SJCRH30 (cell line): ENCODE measurements around the gene TMEM259. TPM values are rescaled to one million over a fixed set of nuclear protein-coding genes. Genes with fewer than 3 reads are reported as not detected.

Source experiments
- DNase-seq, 2 experiments: peaks; one replicate each; pipeline ENCODE4 v3.0.0-alpha.2; 2015 to 2020
- H3K27ac ChIP-seq: fragments of 250-450 bp; sonication (Bioruptor Pico); 2 replicates; pipeline ENCODE4 v1.5.1; 2020; ENCODE audit warnings: mild to moderate bottlenecking, moderate library complexity
- H3K27me3 ChIP-seq: fragments of 250-450 bp; sonication (Bioruptor Pico); 2 replicates; pipeline ENCODE4 v1.5.1; 2020; ENCODE audit warnings: mild to moderate bottlenecking, moderate library complexity
- H3K36me3 ChIP-seq: fragments of 250-450 bp; sonication (Bioruptor Pico); 2 replicates; pipeline ENCODE4 v1.5.1; 2020; ENCODE audit warnings: mild to moderate bottlenecking, moderate library complexity
- H3K4me1 ChIP-seq: fragments of 250-450 bp; sonication (Bioruptor Pico); 2 replicates; pipeline ENCODE4 v1.5.1; 2020; ENCODE audit warnings: mild to moderate bottlenecking, moderate library complexity
- H3K4me3 ChIP-seq: fragments of 250-450 bp; sonication (Bioruptor Pico); 2 replicates; pipeline ENCODE4 v1.5.1; 2020; ENCODE audit warnings: mild to moderate bottlenecking, moderate library complexity
- H3K9me3 ChIP-seq: fragments of 250-450 bp; sonication (Bioruptor Pico); replicated peaks from 2 replicates; pipeline ENCODE4 v1.5.1; 2020; ENCODE audit warnings: mild to moderate bottlenecking, moderate library complexity
- total RNA-seq: library from RNA; depleted of rRNA; stranded (reverse); fragments of >200 nt; shearing (Covaris generic); gene quantifications from 2 replicates; pipeline ENCODE4 v1.2.3, GENCODE V29; 2014; rRNA removed

The TMEM259 gene
- total RNA-seq, 1 experiment from 2014 or later, result 66.8 TPM

DNA sequence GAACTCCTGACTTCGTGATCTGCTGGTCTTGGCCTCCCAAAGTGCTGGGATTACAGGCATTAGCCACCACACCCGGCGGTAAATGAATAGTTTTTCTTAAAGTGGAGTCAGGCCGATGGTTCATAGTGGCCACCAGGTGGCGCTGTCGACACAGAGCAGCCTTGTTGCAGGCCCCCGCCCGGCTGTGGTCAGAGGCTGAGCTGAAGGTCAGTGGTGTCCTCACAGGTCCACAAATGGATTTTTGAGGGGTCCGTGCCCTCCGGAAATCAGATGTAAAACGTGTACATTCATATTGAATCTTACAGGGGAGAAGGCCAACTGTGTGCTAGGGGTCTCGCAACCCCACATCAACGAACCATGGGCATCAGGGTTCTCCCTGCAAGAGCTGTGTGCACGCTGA lies 50.2 kb downstream of the TMEM259 start:
- Histone ChIP-seq H3K9me3 (peaks cover 7% of the 10 kb centered on the region), H3K27me3 (no peaks in the 10 kb centered on the region), H3K4me1 (peaks cover 4% of the 10 kb centered on the region; the same call in 1 of the 2 replicates), H3K36me3 (peaks cover 55% of the 10 kb centered on the region), H3K27ac (no peak overlapping the region), H3K4me3 (no peak overlapping the region)
- no peak for DNase-seq

DNA sequence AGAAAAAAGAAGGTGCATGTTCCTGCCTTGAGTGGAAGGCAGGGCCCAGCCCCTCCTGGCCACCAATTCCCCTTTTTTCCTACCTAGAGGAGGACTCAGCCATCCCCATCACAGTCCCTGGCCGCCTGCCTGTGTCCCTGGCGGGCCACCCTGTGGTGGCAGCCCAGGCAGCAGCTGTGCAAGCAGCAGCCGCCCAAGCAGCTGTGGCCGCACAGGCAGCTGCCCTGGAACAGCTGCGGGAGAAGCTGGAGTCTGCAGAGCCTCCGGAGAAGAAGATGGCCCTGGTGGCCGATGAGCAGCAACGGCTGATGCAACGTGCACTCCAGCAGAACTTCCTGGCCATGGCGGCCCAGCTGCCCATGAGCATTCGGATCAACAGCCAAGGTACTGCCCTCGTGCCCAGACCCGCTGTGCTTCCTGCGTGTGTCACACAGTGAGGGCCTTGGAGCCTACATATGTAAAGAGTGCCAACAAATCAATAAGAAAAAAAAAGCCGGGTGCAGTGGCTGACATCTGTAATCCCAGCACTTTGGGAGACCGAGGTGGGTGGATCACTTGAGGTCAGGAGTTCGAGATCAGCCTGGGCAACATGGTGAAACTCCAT lies 54.3 kb downstream of the TMEM259 start:
- peaks cover 7% of the 10 kb centered on the region for H3K9me3 ChIP-seq
- H3K4me3 ChIP-seq, result no peak overlapping the region
- peak overlapping the region; percentile 12 for H3K27ac ChIP-seq
- H3K27me3 ChIP-seq, result no peaks in the 10 kb centered on the region
- peaks cover 19% of the 10 kb centered on the region for H3K4me1 ChIP-seq
- DNase-seq, result peak; percentile 88 to 89
- peaks cover 63% of the 10 kb centered on the region for H3K36me3 ChIP-seq

DNA sequence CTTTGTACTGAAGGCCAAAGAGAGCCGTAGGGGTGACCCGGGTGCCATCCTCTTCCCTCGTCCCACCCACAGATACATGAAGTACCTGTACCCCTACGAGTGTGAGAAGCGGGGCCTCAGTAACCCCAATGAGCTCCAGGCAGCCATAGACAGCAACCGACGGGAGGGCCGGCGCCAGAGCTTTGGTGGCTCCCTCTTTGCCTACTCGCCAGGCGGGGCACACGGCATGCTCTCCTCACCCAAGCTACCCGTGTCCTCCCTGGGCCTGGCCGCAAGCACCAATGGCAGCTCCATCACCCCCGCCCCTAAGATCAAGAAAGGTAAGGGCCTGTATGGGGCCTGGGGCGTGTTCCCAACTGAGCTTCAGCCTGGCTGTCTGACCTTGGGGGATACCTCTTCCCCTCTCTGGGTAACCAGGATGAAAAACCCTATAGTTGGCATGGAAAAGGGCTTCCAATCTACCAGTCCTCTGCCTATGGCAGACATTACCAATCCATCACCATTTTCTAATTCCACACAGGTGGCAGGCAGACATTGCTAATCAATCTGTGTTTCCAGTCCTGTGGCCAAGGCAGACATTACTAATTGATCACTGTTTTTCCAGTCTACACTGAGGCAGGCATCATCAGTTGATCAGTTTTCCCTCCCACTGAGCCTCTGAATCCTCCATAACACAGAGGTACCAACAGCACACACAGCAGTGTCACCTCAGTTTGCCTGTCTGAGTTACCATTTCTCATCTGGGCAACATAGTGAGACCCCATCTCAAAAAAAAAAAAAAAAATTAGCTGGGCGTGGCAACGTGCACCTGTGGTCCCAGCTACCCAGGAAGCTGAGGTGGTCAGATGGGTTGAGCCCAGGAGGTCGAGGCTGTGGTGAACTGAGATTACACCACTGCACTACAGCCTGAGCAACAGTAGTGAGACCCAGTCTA lies 55.9 kb downstream of the TMEM259 start:
- H3K4me1 ChIP-seq, result peaks cover 19% of the 10 kb centered on the region
- no peak overlapping the region for H3K4me3 ChIP-seq
- H3K27ac ChIP-seq, result peak overlapping the region; percentile 96
- DNase-seq, result peak; percentile 56 to 64
- H3K36me3 ChIP-seq, result peaks cover 53% of the 10 kb centered on the region
- no peaks in the 10 kb centered on the region for H3K27me3 ChIP-seq
- H3K9me3 ChIP-seq, result no peaks in the 10 kb centered on the region

- Histone ChIP-seq H3K27me3 (no peaks in the 10 kb centered on the region), H3K4me1 (peaks cover 19% of the 10 kb centered on the region), H3K36me3 (peaks cover 48% of the 10 kb centered on the region), H3K4me3 (no peak overlapping the region), H3K9me3 (no peaks in the 10 kb centered on the region), H3K27ac (peak overlapping the region; percentile 96)
- DNase-seq, result peak; percentile 57 to 58
These were observed 56.8 kb downstream of the TMEM259 start for GRCh38 chr19:964116-964520.

DNA sequence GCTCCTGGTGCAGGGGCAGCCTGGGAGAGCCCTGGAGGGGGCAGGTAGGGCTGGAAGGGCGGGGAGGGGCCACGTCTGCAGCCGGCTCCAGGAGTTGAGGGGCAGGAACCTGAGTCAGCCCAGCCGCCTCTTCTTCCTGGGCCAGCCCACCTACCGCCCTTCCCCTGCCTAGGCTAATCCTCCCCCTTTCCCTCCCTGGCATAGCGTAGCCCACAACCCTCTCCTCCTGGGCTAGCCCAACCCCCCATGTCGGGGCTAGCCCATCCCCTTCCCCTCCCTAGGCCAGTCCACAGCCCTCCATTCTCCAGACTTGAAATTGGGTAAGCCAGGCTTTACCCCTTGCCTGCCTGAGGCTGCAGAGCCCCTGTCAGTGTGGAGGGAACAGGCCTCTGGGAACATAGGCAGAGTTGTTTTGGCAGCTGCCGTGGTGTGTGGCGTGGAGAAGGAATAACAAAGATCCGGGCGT lies 57.4 kb downstream of the TMEM259 start:
- Histone ChIP-seq H3K27ac (peak overlapping the region; percentile 96), H3K27me3 (no peaks in the 10 kb centered on the region), H3K4me3 (no peak overlapping the region), H3K9me3 (no peaks in the 10 kb centered on the region), H3K36me3 (peaks cover 42% of the 10 kb centered on the region), H3K4me1 (peaks cover 19% of the 10 kb centered on the region)
- DNase-seq, result peak; percentile 94 to 95

GRCh38 chr19:962683-963400 lies 58.1 kb downstream of the TMEM259 start:
- Histone ChIP-seq H3K27ac (peak overlapping the region; percentile 96), H3K27me3 (no peaks in the 10 kb centered on the region), H3K9me3 (no peaks in the 10 kb centered on the region), H3K36me3 (peaks cover 37% of the 10 kb centered on the region), H3K4me1 (peaks cover 19% of the 10 kb centered on the region), H3K4me3 (no peak overlapping the region)
- no peak for DNase-seq

GRCh38 chr19:961866-962620 lies 58.9 kb downstream of the TMEM259 start:
- Histone ChIP-seq H3K27me3 (no peaks in the 10 kb centered on the region), H3K36me3 (peaks cover 29% of the 10 kb centered on the region), H3K4me1 (peaks cover 19% of the 10 kb centered on the region), H3K4me3 (no peak overlapping the region), H3K27ac (no peak overlapping the region), H3K9me3 (no peaks in the 10 kb centered on the region)
- peak; percentile 27 to 34 for DNase-seq

- Histone ChIP-seq H3K4me1 (peaks cover 16% of the 10 kb centered on the region), H3K27me3 (no peaks in the 10 kb centered on the region), H3K4me3 (no peak overlapping the region), H3K36me3 (peaks cover 22% of the 10 kb centered on the region), H3K27ac (no peak overlapping the region), H3K9me3 (no peaks in the 10 kb centered on the region)
- no peak for DNase-seq
These were observed 60.4 kb downstream of the TMEM259 start for GRCh38 chr19:960601-960938.

DNA sequence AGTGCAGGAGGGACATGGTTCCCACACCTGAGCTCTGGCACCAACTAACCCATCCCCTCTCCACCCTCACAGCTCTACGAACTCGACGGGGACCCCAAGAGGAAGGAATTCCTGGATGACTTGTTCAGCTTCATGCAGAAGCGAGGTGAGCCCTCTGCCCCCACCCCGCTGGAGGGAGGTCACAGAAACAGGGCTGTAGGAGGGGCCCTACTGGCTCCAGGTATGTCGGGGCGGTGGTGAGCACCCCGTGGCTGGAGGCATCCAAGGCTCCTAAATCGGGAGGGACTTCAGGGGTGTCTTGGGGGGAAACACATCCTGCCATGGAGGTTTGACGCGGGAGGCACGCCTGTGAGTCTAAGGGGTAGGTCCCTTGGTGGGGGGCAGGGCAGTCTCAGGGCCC lies 60.9 kb downstream of the TMEM259 start:
- H3K4me1 ChIP-seq, result peaks cover 16% of the 10 kb centered on the region
- H3K27ac ChIP-seq, result no peak overlapping the region
- no peaks in the 10 kb centered on the region for H3K27me3 ChIP-seq
- peaks cover 16% of the 10 kb centered on the region for H3K36me3 ChIP-seq
- DNase-seq, result no peak
- H3K9me3 ChIP-seq, result no peaks in the 10 kb centered on the region
- H3K4me3 ChIP-seq, result no peak overlapping the region

Other genes starting within 250 kb of the TMEM259 start
- 232 TPM in 2 replicates for gene PTBP1, start 223.7 kb downstream of the TMEM259 start, total RNA-seq
- not detected in 2 replicates for gene PLPPR3, start 199.2 kb downstream of the TMEM259 start, total RNA-seq
- gene AZU1, start 193.3 kb downstream of the TMEM259 start, total RNA-seq, result not detected in 2 replicates
- not detected in 2 replicates for gene PRTN3, start 180.1 kb downstream of the TMEM259 start, total RNA-seq
- not detected in 2 replicates for gene ELANE, start 168.8 kb downstream of the TMEM259 start, total RNA-seq
- gene CFD, start 161.5 kb downstream of the TMEM259 start, total RNA-seq, result 0.08 and 0.18 TPM in 2 replicates
- 19.6 and 21.3 TPM in 2 replicates for gene MED16, start 127.9 kb downstream of the TMEM259 start, total RNA-seq
- not detected in 2 replicates for gene RNU6-9, start 127.6 kb downstream of the TMEM259 start, total RNA-seq
- 18.3 and 19.8 TPM in 2 replicates for gene R3HDM4, start 107.9 kb downstream of the TMEM259 start, total RNA-seq
- gene KISS1R, start 103.8 kb downstream of the TMEM259 start, total RNA-seq, result 0.08 TPM in 1 of 2 replicates, not detected in the other
- 28.7 and 34.8 TPM in 2 replicates for gene ARID3A, start 95.1 kb downstream of the TMEM259 start, total RNA-seq
- gene WDR18, start 36.8 kb downstream of the TMEM259 start, total RNA-seq, result 47.5 and 58.9 TPM in 2 replicates
- not detected in 2 replicates for gene GRIN3B, start 20.7 kb downstream of the TMEM259 start, total RNA-seq
- not detected in 2 replicates for gene RNU6-2, start 399 bp upstream of the TMEM259 start, total RNA-seq
- 87.2 and 91.4 TPM in 2 replicates for gene CNN2, start 5.5 kb upstream of the TMEM259 start, total RNA-seq
- gene ABCA7, start 19.0 kb upstream of the TMEM259 start, total RNA-seq, result 7.8 and 11.0 TPM in 2 replicates
- gene ARHGAP45, start 46.0 kb upstream of the TMEM259 start, total RNA-seq, result 2.9 TPM in 2 replicates
- 176 and 183 TPM in 2 replicates for gene POLR2E, start 74.3 kb upstream of the TMEM259 start, total RNA-seq
- 232 and 290 TPM in 2 replicates for gene GPX4, start 82.9 kb upstream of the TMEM259 start, total RNA-seq
- 15.0 and 17.1 TPM in 2 replicates for gene SBNO2, start 153.1 kb upstream of the TMEM259 start, total RNA-seq
- gene STK11, start 184.7 kb upstream of the TMEM259 start, total RNA-seq, result 40.4 and 43.6 TPM in 2 replicates
- gene CBARP, start 216.9 kb upstream of the TMEM259 start, total RNA-seq, result 1.2 and 1.9 TPM in 2 replicates
- 25.5 and 32.2 TPM in 2 replicates for gene ATP5F1D, start 220.6 kb upstream of the TMEM259 start, total RNA-seq
- gene MIDN, start 227.5 kb upstream of the TMEM259 start, total RNA-seq, result 9.1 TPM in 2 replicates
- 159 and 181 TPM in 2 replicates for gene CIRBP, start 248.2 kb upstream of the TMEM259 start, total RNA-seq